GM19025 (cell line): ENCODE measurements around the gene LSP1.
"Not testable (repeated sequence)": the region's sequence is repeated elsewhere in the genome, so short reads cannot be mapped to it uniquely, and the experiment has no call there.

Experiments used
- ATAC-seq: cut with Tn5 transposase; IDR thresholded peaks from one replicate; pipeline ENCODE4 v1.9.1; 2021; ENCODE audit warnings: mild to moderate bottlenecking, low read depth, moderate library complexity; ENCODE audit not compliant: unreplicated experiment

The LSP1 gene

GRCh38 chr11:1862588-1863351 is 9.9 kb downstream of the LSP1 start:
- ATAC-seq = no peak

- no peak for ATAC-seq
These were observed 10.7 kb downstream of the LSP1 start for GRCh38 chr11:1863352-1864216.

- ATAC-seq = no peak
These were observed 11.3 kb downstream of the LSP1 start for GRCh38 chr11:1864231-1864630.

DNA sequence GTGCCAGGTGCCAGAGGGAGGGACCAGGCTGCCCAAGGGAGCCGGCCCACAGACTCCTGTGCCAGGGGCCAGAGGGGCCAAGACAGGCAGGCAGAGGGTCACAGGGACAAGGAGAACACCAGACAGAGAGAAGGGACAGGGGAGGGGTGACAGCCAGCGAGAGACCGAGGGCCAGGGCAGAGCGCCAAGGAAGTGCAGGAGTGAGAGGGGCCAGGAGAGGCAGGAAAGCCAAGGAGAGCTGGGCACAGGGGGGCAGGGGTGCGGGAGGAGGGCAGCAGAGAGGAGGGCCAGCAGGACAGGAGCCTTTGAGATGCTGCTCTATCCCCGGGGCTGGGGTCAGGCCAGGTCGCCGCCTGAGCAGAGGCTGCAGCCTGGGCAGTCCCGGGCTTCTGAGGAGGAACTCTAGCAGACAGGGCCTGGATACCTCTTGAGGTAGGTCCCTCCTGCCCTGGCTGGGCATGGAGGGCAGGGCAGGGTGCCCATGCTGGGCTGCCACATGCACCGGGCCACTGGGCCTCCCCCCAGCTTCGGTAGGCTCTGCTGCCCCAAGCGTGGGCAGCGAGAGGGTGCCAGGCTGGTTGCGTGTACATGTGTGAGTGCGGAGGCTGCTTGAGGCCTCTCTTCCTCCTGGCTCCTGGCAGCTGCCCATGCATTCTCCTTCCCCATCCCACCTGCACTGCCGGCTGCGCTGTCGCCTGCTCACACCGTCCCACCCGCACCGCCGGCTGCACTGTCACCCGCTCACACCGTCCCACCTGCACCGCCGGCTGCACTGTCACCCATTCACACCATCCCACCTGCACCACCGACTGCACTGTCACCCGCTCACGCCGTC is 12.2 kb downstream of the LSP1 start:
- ATAC-seq = no peak

- ATAC-seq = no peak
These were observed 13.3 kb downstream of the LSP1 start for GRCh38 chr11:1866226-1866625.

DNA sequence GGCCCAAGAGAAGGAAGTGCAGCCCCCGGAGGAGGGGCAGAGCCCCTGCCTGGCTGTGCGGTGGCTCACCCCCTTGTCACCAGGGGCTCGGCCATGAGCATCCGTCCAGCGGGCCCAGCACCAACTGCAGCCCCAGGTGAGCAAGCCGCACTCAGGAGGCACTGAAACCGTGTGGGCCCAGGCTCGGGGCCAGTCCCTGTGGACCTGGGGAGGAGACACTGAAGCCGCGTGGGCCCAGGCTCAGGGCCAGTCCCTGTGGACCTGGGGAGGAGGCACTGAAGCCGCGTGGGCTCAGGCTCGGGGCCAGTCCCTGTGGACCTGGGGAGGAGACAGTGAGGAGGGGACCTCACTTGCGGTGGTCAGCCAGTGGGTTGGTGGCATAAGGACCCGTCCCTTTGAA is 13.9 kb downstream of the LSP1 start:
- ATAC-seq = no peak

GRCh38 chr11:1867381-1867780 is 14.5 kb downstream of the LSP1 start:
- ATAC-seq = no peak

GRCh38 chr11:1868056-1868635 is 15.3 kb downstream of the LSP1 start:
- ATAC-seq = no peak

DNA sequence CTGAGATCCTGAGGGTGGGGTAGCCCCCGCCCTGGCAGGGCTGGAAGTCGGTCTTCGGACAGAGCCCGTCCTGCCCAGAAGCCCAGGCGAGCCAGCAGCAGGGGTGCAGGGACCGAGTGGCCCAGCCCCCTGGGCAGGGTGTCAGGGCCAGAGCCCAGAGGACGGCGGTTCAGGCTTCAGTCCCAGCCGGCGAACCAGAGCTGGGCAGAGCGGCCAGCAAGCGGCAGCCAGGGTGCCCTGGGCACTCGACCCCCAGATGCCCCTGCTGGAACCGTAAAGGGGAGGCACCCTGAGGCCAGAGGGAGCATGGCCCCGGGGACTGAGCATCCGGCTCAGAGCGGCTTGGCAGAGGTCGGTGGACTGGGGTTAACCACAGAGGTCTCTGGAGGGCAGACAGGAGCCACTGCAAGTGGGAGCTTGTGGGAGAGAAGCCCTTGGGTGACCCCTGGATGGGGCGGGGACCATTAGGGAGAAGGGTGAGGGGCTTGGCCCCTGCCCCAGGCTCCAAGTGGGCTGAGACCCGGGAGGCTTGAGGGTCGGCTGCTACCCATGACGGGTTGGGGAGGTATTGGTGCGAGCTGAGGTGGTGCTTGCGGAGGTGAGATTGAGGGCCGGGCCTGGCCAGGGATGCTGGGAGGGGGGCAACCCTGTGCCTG is 15.9 kb downstream of the LSP1 start:
- no peak for ATAC-seq

- ATAC-seq = no peak
These were observed 16.8 kb downstream of the LSP1 start for GRCh38 chr11:1869427-1870325.

DNA sequence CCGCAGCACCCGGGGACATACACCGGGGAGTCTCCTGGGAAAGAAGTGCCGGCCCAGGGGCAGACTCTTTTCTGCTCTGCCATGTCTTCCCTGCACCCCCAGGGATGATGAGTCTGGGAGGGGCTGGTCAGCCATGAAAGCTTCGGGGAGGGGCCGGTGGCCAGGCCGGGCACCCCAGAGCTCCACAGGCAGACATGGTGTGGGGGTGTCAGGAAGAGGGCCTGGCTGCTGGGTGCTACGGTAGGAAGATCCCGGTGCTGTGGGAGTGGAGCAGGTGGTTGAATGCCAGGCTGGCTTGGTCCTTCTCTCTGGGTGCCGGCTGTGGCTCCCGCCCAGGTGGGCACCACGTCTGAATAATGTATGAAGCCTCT is 17.4 kb downstream of the LSP1 start:
- no peak for ATAC-seq

- no peak for ATAC-seq
These were observed 18.0 kb downstream of the LSP1 start for GRCh38 chr11:1870721-1871466.

DNA sequence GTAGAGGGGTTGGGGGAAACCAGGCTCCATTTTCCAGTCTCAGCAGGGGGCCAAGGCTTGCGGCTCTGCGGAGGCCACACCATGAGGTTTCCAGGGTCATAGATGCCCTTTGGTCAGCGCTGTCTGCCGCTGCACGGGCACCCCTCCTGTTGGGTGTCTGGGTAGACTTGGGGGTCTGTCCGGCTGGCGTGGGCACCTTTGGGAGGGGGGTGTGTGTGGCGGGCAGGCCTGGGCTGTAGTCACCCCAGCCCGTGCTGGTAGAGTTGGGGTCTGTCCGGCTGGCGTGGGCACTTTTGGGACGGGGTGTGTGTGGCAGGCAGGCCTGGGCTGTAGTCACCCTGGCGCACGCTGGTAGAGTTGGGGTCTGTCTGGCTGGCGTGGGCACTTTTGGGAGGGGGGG is 18.6 kb downstream of the LSP1 start:
- ATAC-seq = no peak

GRCh38 chr11:1872267-1872985 is 19.5 kb downstream of the LSP1 start:
- no peak for ATAC-seq

GRCh38 chr11:1873048-1873812 is 20.3 kb downstream of the LSP1 start:
- ATAC-seq = no peak

GRCh38 chr11:1873813-1874150 is 20.9 kb downstream of the LSP1 start:
- not testable (repeated sequence) for ATAC-seq

DNA sequence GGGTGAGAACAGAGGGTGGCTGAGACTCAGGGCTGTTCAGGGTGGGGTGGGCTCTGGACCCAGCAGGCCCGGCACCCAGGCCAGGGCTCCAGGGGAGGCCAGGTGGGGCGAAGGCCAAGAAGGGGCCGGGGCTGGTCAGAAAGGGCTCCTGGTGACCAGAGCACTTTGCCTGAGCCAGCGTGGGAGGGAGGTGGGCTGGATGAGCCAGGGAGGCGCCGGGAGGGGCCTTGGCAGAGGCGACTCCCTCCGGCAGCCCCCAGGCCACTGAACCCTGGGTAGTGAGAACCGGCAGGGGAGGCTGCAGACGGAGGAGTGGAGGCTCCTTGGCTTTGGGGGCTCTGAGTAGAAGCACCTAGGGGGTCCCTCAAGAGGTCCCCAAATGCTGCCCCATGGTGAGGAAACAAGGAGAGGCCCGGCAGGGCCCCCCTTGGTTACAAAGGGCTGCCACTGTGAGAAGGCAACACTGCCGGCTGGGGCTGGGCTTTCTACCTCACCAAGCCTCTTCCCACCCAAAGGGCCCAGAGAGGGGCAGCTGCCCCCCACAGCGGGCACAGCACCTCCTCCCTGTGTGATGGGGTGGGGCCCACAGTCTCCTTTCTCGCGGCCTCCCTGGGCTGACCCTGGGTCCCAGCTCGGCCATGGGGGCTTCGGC is 21.7 kb downstream of the LSP1 start:
- not testable (repeated sequence) for ATAC-seq
